CD8-positive, alpha-beta memory T cell (primary cell): ENCODE results near the gene RICTOR. TPM values are rescaled to one million over a fixed set of nuclear protein-coding genes. Genes with fewer than 3 reads are reported as not detected.

Experiments
- CTCF ChIA-PET: fragments of 350-600 bp; sonication (Branson Sonifier 250); formaldehyde crosslinking; loops from one replicate; lab custom pipeline; 2021; ENCODE audit warnings: antibody characterized with exemption; lab: Charles Lee
- POLR2A ChIA-PET: fragments of 350-600 bp; sonication (Branson Sonifier 250); formaldehyde crosslinking; loops from one replicate; lab custom pipeline; 2021; ENCODE audit warnings: antibody characterized with exemption; lab: Charles Lee
- DNase-seq, 5 donors: peaks; one replicate each; pipeline versions ENCODE4 v3.0.0 to v3.0.0-alpha.2; 2020 to 2022; ENCODE audit warnings: mixed read lengths in 1 of 5
- H3K27ac ChIP-seq: one replicate; pipeline ENCODE4 v1.7.0; 2013; ENCODE audit warnings: low read depth, mild to moderate bottlenecking, low read length, moderate library complexity
- H3K27me3 ChIP-seq: 2 replicates; pipeline ENCODE4 v1.7.0; 2013; ENCODE audit warnings: low read length, mild to moderate bottlenecking; ENCODE audit not compliant: insufficient read depth, poor library complexity, severe bottlenecking
- H3K36me3 ChIP-seq: 2 replicates; pipeline ENCODE4 v1.7.0; 2013; ENCODE audit warnings: mild to moderate bottlenecking, low read length, moderate library complexity; ENCODE audit not compliant: insufficient read depth
- H3K4me1 ChIP-seq: 2 replicates; pipeline ENCODE4 v1.7.0; 2013; ENCODE audit warnings: mild to moderate bottlenecking, low read length, moderate library complexity; ENCODE audit not compliant: insufficient read depth
- H3K4me3 ChIP-seq: 2 replicates; pipeline ENCODE4 v1.7.0; 2013; ENCODE audit warnings: mild to moderate bottlenecking, low read length
- H3K9me3 ChIP-seq: 2 replicates; pipeline ENCODE4 v1.7.0; 2013; ENCODE audit warnings: mild to moderate bottlenecking, low read length
- H3K27ac Mint-ChIP-seq, 8 donors: one replicate each; pipeline ENCODE4 v1.8.0; 2020 to 2021; ENCODE audit warnings: mixed read lengths in 8 of 8, mild to moderate bottlenecking in 6 of 8, inconsistent platforms in 3 of 8, moderate library complexity in 3 of 8
- H3K27me3 Mint-ChIP-seq, 2 donors: one replicate each; pipeline ENCODE4 v1.8.0; 2020 to 2021; ENCODE audit warnings: mixed read lengths in 2 of 2, mild to moderate bottlenecking in 1 of 2, moderate library complexity in 1 of 2
- H3K36me3 Mint-ChIP-seq, 3 donors: one replicate each; pipeline ENCODE4 v1.8.0; 2020 to 2021; ENCODE audit warnings: mixed read lengths in 3 of 3, inconsistent platforms in 1 of 3, mild to moderate bottlenecking in 1 of 3
- H3K4me1 Mint-ChIP-seq, 3 donors: one replicate each; pipeline ENCODE4 v1.8.0; 2020 to 2021; ENCODE audit warnings: mixed read lengths in 3 of 3, inconsistent platforms in 1 of 3, mild to moderate bottlenecking in 1 of 3
- H3K4me3 Mint-ChIP-seq, 7 donors: one replicate each; pipeline ENCODE4 v1.8.0; 2020 to 2021; ENCODE audit warnings: mixed read lengths in 7 of 7, mild to moderate bottlenecking in 6 of 7, moderate library complexity in 4 of 7, inconsistent platforms in 2 of 7
- H3K9me3 Mint-ChIP-seq, 5 donors: one replicate each; pipeline ENCODE4 v1.8.0; 2020 to 2022; ENCODE audit warnings: mixed read lengths in 5 of 5, mild to moderate bottlenecking in 3 of 5, moderate library complexity in 2 of 5, inconsistent platforms in 1 of 5
- polyA plus RNA-seq: library from polyadenylated mRNA; unstranded; fragments of 300-500 nt; fragmentation: Illumina TruSeq; gene quantifications from one replicate; pipeline ENCODE4 v1.2.3, GENCODE V29; 2021
- total RNA-seq, 2 experiments: library from RNA; stranded (reverse); gene quantifications; one replicate each; pipeline ENCODE4 v1.2.3, GENCODE V29; 2021

RICTOR gene
- total and polyA plus RNA-seq, 3 experiments from 2014 or later = 12.1 to 32.9 (median 32.0) TPM

DNA sequence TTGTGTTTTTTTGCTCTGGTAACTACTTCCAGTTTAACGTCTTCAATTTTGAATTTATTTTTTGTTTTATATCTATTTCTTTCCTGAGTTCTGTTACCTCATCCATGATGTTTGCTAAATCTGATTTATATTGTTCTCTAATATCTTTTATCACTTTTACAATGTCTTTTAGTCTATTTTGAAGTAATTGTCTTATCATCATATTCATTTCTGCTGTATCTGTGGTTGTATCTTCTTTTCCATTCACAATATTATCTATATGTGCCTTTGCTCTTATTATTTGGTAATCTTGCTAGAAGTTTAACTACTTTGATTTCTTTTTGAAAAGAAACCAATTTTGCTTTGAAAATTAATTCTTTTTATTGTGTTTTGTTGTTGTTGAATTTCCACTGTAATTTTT lies 184.8 kb downstream of the RICTOR start:
- Mint-ChIP-seq H3K27me3 (peaks cover 13 to 38% of the 10 kb centered on the region in 2 donors), H3K27ac (no peak overlapping the region), H3K4me3 (no peak overlapping the region), H3K36me3 (no peaks in the 10 kb centered on the region), H3K9me3 (peaks cover 4 to 13% (median 5%) of the 10 kb centered on the region in 5 donors), H3K4me1 (no peaks in the 10 kb centered on the region)
- no peak overlapping the region for H3K27ac ChIP-seq
- POLR2A ChIA-PET = no interaction called here
- H3K36me3 ChIP-seq = no peaks in the 10 kb centered on the region
- no peak overlapping the region for H3K4me3 ChIP-seq
- no peak for DNase-seq
- H3K4me1 ChIP-seq = no peaks in the 10 kb centered on the region
- no peaks in the 10 kb centered on the region for H3K27me3 ChIP-seq
- CTCF ChIA-PET = no interaction called here
- H3K9me3 ChIP-seq = no peaks in the 10 kb centered on the region

DNA sequence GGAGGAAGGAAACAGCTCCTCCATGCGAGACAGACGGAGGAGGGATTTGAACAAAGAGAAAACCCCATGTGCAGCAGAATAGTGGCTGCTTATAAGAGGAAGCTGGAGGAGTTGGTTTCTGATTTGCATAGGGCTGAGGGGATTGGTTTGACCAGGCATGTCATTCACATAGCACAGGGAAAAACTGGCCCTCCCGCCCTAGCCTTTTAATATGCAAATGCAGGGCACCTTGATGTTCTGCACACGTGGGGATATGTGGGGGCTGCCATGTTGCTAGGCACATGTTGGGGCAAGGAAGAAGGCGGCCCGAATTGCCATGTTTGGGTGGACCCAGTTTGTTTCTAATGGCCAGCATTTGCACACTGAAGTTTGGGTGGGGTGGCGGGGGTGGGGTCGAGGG lies 186.2 kb downstream of the RICTOR start:
- Mint-ChIP-seq H3K9me3 (peaks cover 0 to 3% (median 0%) of the 10 kb centered on the region in 5 donors), H3K36me3 (no peaks in the 10 kb centered on the region), H3K4me1 (no peaks in the 10 kb centered on the region), H3K27ac (no peak overlapping the region), H3K4me3 (no peak overlapping the region), H3K27me3 (peaks cover 13 to 38% of the 10 kb centered on the region in 2 donors)
- Histone ChIP-seq H3K27ac (no peak overlapping the region), H3K9me3 (no peaks in the 10 kb centered on the region), H3K4me1 (no peaks in the 10 kb centered on the region), H3K27me3 (no peaks in the 10 kb centered on the region), H3K4me3 (no peak overlapping the region), H3K36me3 (no peaks in the 10 kb centered on the region)
- ChIA-PET CTCF (no interaction called here), POLR2A (no interaction called here)
- DNase-seq = no peak

Other genes with a start within 250 kb of the RICTOR start
- gene OSMR, start 228.4 kb downstream of the RICTOR start, total RNA-seq = not detected
- not detected for gene OSMR, start 228.4 kb downstream of the RICTOR start, polyA plus RNA-seq
- 10 to 100 TPM; 75.9 to 84.2 TPM for gene FYB1, start 145.2 kb upstream of the RICTOR start, total RNA-seq
- gene FYB1, start 145.2 kb upstream of the RICTOR start, polyA plus RNA-seq = 282 TPM